Rectal smooth muscle tissue (tissue), 1 donor: ENCODE results near the gene SHFL.

Experiments used
- H3K27ac ChIP-seq: one replicate; pipeline ENCODE4 v1.7.0; 2013; ENCODE audit warnings: low read depth, low read length, inconsistent platforms
- H3K27me3 ChIP-seq: one replicate; pipeline ENCODE4 v1.7.0; 2013; ENCODE audit warnings: low read length; ENCODE audit not compliant: control insufficient read depth, insufficient read depth
- H3K36me3 ChIP-seq: one replicate; pipeline ENCODE4 v1.7.0; 2013; ENCODE audit warnings: low read length; ENCODE audit not compliant: control insufficient read depth, insufficient read depth
- H3K4me1 ChIP-seq: one replicate; pipeline ENCODE4 v1.7.0; 2013; ENCODE audit warnings: low read length; ENCODE audit not compliant: control insufficient read depth, insufficient read depth
- H3K4me3 ChIP-seq: one replicate; pipeline ENCODE4 v1.7.0; 2013; ENCODE audit warnings: low read length
- H3K9ac ChIP-seq: one replicate; pipeline ENCODE4 v1.7.0; 2013; ENCODE audit warnings: low read length

Gene SHFL

GRCh38 chr19:10091895-10092641 lies 6.0 kb downstream of the SHFL start:
- Histone ChIP-seq H3K9ac (no peak overlapping the region), H3K27ac (no peak overlapping the region), H3K36me3 (peaks cover 6% of the 10 kb centered on the region), H3K4me3 (no peak overlapping the region), H3K27me3 (no peaks in the 10 kb centered on the region), H3K4me1 (peaks cover 3% of the 10 kb centered on the region)

- Histone ChIP-seq H3K36me3 (peaks cover 6% of the 10 kb centered on the region), H3K27me3 (no peaks in the 10 kb centered on the region), H3K27ac (no peak overlapping the region), H3K4me1 (peaks cover 3% of the 10 kb centered on the region), H3K9ac (no peak overlapping the region), H3K4me3 (no peak overlapping the region)
These were observed 6.7 kb downstream of the SHFL start for GRCh38 chr19:10092648-10093294.

- Histone ChIP-seq H3K4me3 (no peak overlapping the region), H3K36me3 (peaks cover 6% of the 10 kb centered on the region), H3K27me3 (no peaks in the 10 kb centered on the region), H3K9ac (no peak overlapping the region), H3K27ac (no peak overlapping the region), H3K4me1 (peaks cover 3% of the 10 kb centered on the region)
These were observed 7.4 kb downstream of the SHFL start for GRCh38 chr19:10093295-10094186.

GRCh38 chr19:10095622-10095947 lies 9.5 kb downstream of the SHFL start:
- Histone ChIP-seq H3K9ac (no peak overlapping the region), H3K27me3 (no peaks in the 10 kb centered on the region), H3K36me3 (no peaks in the 10 kb centered on the region), H3K4me1 (peaks cover 3% of the 10 kb centered on the region), H3K4me3 (peak overlapping the region; percentile 45), H3K27ac (peak overlapping the region; percentile 39)

- peak overlapping the region; percentile 58 for H3K27ac ChIP-seq
These were observed 10.0 kb downstream of the SHFL start for GRCh38 chr19:10095948-10096614.

GRCh38 chr19:10096615-10096963 lies 10.5 kb downstream of the SHFL start:
- Histone ChIP-seq H3K4me3 (peak overlapping the region; percentile 65), H3K27ac (peak overlapping the region; percentile 58), H3K27me3 (no peaks in the 10 kb centered on the region), H3K9ac (peak overlapping the region; percentile 32), H3K36me3 (no peaks in the 10 kb centered on the region), H3K4me1 (peaks cover 3% of the 10 kb centered on the region)

More at GRCh38 chr19:10095948-10096614, 10.0 kb downstream of the SHFL start:
- Histone ChIP-seq H3K9ac (peak overlapping the region; percentile 32), H3K4me3 (peak overlapping the region; percentile 65), H3K36me3 (no peaks in the 10 kb centered on the region), H3K27me3 (no peaks in the 10 kb centered on the region), H3K4me1 (peaks cover 3% of the 10 kb centered on the region)

GRCh38 chr19:10100163-10100785 lies 14.2 kb downstream of the SHFL start:
- H3K36me3 ChIP-seq: no peaks in the 10 kb centered on the region
- H3K4me3 ChIP-seq: no peak overlapping the region
- no peaks in the 10 kb centered on the region for H3K27me3 ChIP-seq
- H3K4me1 ChIP-seq: peaks cover 3% of the 10 kb centered on the region
- no peak overlapping the region for H3K27ac ChIP-seq
- no peak overlapping the region for H3K9ac ChIP-seq

- Histone ChIP-seq H3K27me3 (no peaks in the 10 kb centered on the region), H3K9ac (no peak overlapping the region), H3K4me1 (peaks cover 9% of the 10 kb centered on the region), H3K27ac (no peak overlapping the region), H3K36me3 (peaks cover 2% of the 10 kb centered on the region), H3K4me3 (no peak overlapping the region)
These were observed 16.7 kb downstream of the SHFL start for GRCh38 chr19:10102787-10103236.

GRCh38 chr19:10104130-10104513 lies 18.0 kb downstream of the SHFL start:
- Histone ChIP-seq H3K9ac (no peak overlapping the region), H3K36me3 (peaks cover 8% of the 10 kb centered on the region), H3K27me3 (no peaks in the 10 kb centered on the region), H3K27ac (no peak overlapping the region), H3K4me3 (no peak overlapping the region), H3K4me1 (peaks cover 9% of the 10 kb centered on the region)

- peaks cover 15% of the 10 kb centered on the region for H3K36me3 ChIP-seq
- H3K9ac ChIP-seq: no peak overlapping the region
- H3K27ac ChIP-seq: no peak overlapping the region
- H3K4me3 ChIP-seq: no peak overlapping the region
- peaks cover 9% of the 10 kb centered on the region for H3K4me1 ChIP-seq
- H3K27me3 ChIP-seq: no peaks in the 10 kb centered on the region
These were observed 18.8 kb downstream of the SHFL start for GRCh38 chr19:10104665-10105508.

GRCh38 chr19:10105509-10106099 lies 19.5 kb downstream of the SHFL start:
- H3K4me3 ChIP-seq: peak overlapping the region; percentile 58
- peaks cover 9% of the 10 kb centered on the region for H3K4me1 ChIP-seq
- no peak overlapping the region for H3K9ac ChIP-seq
- no peaks in the 10 kb centered on the region for H3K27me3 ChIP-seq
- peaks cover 22% of the 10 kb centered on the region for H3K36me3 ChIP-seq
- H3K27ac ChIP-seq: peak overlapping the region; percentile 30
